Measurements from ENCODE around the gene ARL10. TPM values are rescaled to one million over a fixed set of nuclear protein-coding genes. Genes with fewer than 3 reads are reported as not detected.

The ARL10 gene
- total RNA-seq, 1 experiment from 2014 or later: 9.6 TPM

DNA sequence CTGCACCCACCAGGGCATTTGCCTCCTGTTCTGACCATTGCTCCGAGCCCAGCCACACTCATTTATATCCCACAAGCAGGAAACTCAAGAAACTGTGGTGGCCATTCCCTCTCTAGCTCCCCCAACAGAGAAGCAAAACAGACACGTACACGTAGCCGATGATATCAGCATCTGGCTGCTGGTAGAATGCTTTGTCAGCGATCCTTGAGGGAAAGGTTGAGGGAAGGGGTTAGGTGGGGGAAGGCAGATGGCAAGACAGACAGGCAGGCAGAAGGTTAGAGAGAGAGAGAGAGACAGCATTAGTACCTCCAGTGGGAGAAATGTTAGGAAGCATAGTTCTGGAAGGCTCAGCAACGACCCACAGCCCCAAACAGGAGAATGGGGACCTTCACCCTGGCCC is 31.0 kb downstream of the ARL10 start:
- no peak overlapping the region for H3K4me3 Mint-ChIP-seq
- H3K27ac Mint-ChIP-seq: no peak overlapping the region
- peaks cover 3% of the 10 kb centered on the region in 2 experiments; a peak in 2 of 4 replicates for H3K4me1 Mint-ChIP-seq
- peaks cover 2% of the 10 kb centered on the region; the same call in 1 of the 2 replicates for H3K27me3 Mint-ChIP-seq (ENCODE audit: low read depth)
- no peaks in the 10 kb centered on the region for H3K79me1 ChIP-seq (ENCODE audit: insufficient read depth, low read depth, low read length, poor library complexity, severe bottlenecking)
- H4K20me1 ChIP-seq (ENCODE audit: control insufficient read depth, insufficient read depth, insufficient read length): no peaks in the 10 kb centered on the region
- no peak overlapping the region for H3K9ac ChIP-seq (ENCODE audit: extremely low read depth, insufficient read length, low read length)
- H3K4me1 ChIP-seq (ENCODE audit: insufficient read depth, low read length): no peaks in the 10 kb centered on the region
- no peaks in the 10 kb centered on the region for H3K9me3 Mint-ChIP-seq
- H2AK5ac ChIP-seq (ENCODE audit: insufficient read length, low read length): no peak overlapping the region
- peaks cover 0 to 2% (median 2%) of the 10 kb centered on the region in 3 experiments; a peak in 1 of 7 replicates for H3K36me3 Mint-ChIP-seq (ENCODE audit: insufficient read depth in 1 of 3, low read depth in 3 of 3)
- no peak overlapping the region for H3K14ac ChIP-seq (ENCODE audit: insufficient read depth, low read length)
- H3K27ac ChIP-seq (ENCODE audit: insufficient read length, low read depth, low read length): no peak overlapping the region
- no peak overlapping the region for H4K5ac ChIP-seq (ENCODE audit: insufficient read length, low read depth, low read length)
- no CpG with 5 or more reads among the region's 6 CpGs for WGBS (ENCODE audit: extremely low coverage, insufficient read length, low lambda C conversion rate)
- H2AFZ ChIP-seq (ENCODE audit: low read length): no peak overlapping the region
- H2BK120ac ChIP-seq (ENCODE audit: low read depth, low read length, poor library complexity, severe bottlenecking): no peak overlapping the region
- H2BK15ac ChIP-seq (ENCODE audit: low read depth, low read length): no peak overlapping the region
- no peaks in the 10 kb centered on the region for H3K79me2 ChIP-seq (ENCODE audit: insufficient read depth, low read length)
- TF ChIP-seq, protein P1, sequence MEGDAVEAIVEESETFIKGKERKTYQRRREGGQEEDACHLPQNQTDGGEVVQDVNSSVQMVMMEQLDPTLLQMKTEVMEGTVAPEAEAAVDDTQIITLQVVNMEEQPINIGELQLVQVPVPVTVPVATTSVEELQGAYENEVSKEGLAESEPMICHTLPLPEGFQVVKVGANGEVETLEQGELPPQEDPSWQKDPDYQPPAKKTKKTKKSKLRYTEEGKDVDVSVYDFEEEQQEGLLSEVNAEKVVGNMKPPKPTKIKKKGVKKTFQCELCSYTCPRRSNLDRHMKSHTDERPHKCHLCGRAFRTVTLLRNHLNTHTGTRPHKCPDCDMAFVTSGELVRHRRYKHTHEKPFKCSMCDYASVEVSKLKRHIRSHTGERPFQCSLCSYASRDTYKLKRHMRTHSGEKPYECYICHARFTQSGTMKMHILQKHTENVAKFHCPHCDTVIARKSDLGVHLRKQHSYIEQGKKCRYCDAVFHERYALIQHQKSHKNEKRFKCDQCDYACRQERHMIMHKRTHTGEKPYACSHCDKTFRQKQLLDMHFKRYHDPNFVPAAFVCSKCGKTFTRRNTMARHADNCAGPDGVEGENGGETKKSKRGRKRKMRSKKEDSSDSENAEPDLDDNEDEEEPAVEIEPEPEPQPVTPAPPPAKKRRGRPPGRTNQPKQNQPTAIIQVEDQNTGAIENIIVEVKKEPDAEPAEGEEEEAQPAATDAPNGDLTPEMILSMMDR (conservative IDR thresholded peaks at IDR 0.05): no peak
- DNase-seq: no peak
- no peak overlapping the region for H3K4me2 ChIP-seq (ENCODE audit: insufficient read depth, insufficient read length, low read length)
- H3K18ac ChIP-seq (ENCODE audit: insufficient read length, low read depth, low read length): no peak overlapping the region
- H3K23me2 ChIP-seq (ENCODE audit: insufficient read length, low read depth, low read length, poor library complexity, severe bottlenecking): no peaks in the 10 kb centered on the region
- no peak overlapping the region for H2BK5ac ChIP-seq (ENCODE audit: insufficient read length, low read length)
- no peak overlapping the region for H3T11ph ChIP-seq (ENCODE audit: low read length)
- H2BK20ac ChIP-seq (ENCODE audit: low read depth, low read length, poor library complexity, severe bottlenecking): no peak overlapping the region
- no peak overlapping the region for H3K4ac ChIP-seq (ENCODE audit: low read depth, low read length)
- H3K23ac ChIP-seq (ENCODE audit: insufficient read length, low read depth, low read length): no peak overlapping the region
- no peak overlapping the region for H4K91ac ChIP-seq (ENCODE audit: insufficient read length, low read depth, low read length)
- no peaks in the 10 kb centered on the region for H3K27me3 ChIP-seq (ENCODE audit: insufficient read depth, low read length)
- no peak overlapping the region for H3K56ac ChIP-seq (ENCODE audit: insufficient read length, low read depth, low read length)
- no peak overlapping the region for H2BK12ac ChIP-seq (ENCODE audit: insufficient read length, low read depth, low read length)
- no peak overlapping the region for H4K8ac ChIP-seq (replicated peaks; ENCODE audit: insufficient read length, low read depth, low read length)
- H3K9me3 ChIP-seq (ENCODE audit: control insufficient read depth, low read depth, low read length): no peaks in the 10 kb centered on the region

All from H9 (cell line).